H1 (cell line): ENCODE results near the gene KCNMB1. TPM values are rescaled to one million over a fixed set of nuclear protein-coding genes. Genes with fewer than 3 reads are reported as not detected.

Experiments used
- CTCF ChIA-PET: fragments of 300-600 bp; sonication (Branson Sonifier 250); formaldehyde crosslinking; loops from one replicate; lab custom pipeline; 2021; ENCODE audit not compliant: partially characterized antibody; lab: Charles Lee
- POLR2A ChIA-PET: fragments of 300-600 bp; sonication (Branson Sonifier 250); formaldehyde crosslinking; loops from one replicate; lab custom pipeline; 2021; ENCODE audit warnings: inconsistent platforms; ENCODE audit not compliant: partially characterized antibody; lab: Charles Lee
- DNase-seq, 2 experiments: peaks; one replicate each; pipeline versions ENCODE4 v3.0.0 to v3.0.0-alpha.2; 2010 to 2022; ENCODE audit warnings: low spot score in 2 of 2, low read depth in 1 of 2, mixed read lengths in 1 of 2
- FAIRE-seq: peaks from 2 replicates; lab custom pipeline; 2011; peaks lifted over from hg19 to GRCh38; lab: Jason Lieb, UNC
- H2AFZ ChIP-seq: 2 replicates; pipeline ENCODE4 v1.8.1; 2012; ENCODE audit warnings: low read length, inconsistent platforms
- H2AK5ac ChIP-seq: 2 replicates; pipeline ENCODE4 v1.6.1; 2013; ENCODE audit warnings: low read depth, low read length
- H2BK120ac ChIP-seq: replicated peaks from 2 replicates; pipeline ENCODE3; 2013; ENCODE audit warnings: low read depth, low read length, inconsistent platforms
- H2BK12ac ChIP-seq: 2 replicates; pipeline ENCODE4 v1.6.1; 2013; ENCODE audit warnings: low read depth, low read length
- H2BK15ac ChIP-seq: 2 replicates; pipeline ENCODE4 v1.6.1; 2013; ENCODE audit warnings: low read length
- H2BK20ac ChIP-seq: 2 replicates; pipeline ENCODE4 v1.6.1; 2013; ENCODE audit warnings: low read length
- H2BK5ac ChIP-seq: 2 replicates; pipeline ENCODE4 v1.6.1; 2013; ENCODE audit warnings: low read depth, low read length
- H3K14ac ChIP-seq: 2 replicates; pipeline ENCODE4 v1.6.1; 2013; ENCODE audit warnings: inconsistent platforms; ENCODE audit not compliant: insufficient read length
- H3K18ac ChIP-seq: 2 replicates; pipeline ENCODE4 v1.6.1; 2013; ENCODE audit warnings: low read length; ENCODE audit errors: extremely low read depth
- H3K23ac ChIP-seq: 2 replicates; pipeline ENCODE4 v1.6.1; 2013; ENCODE audit warnings: inconsistent platforms; ENCODE audit not compliant: insufficient read length
- H3K23me2 ChIP-seq: 2 replicates; pipeline ENCODE4 v1.6.1; 2013; ENCODE audit warnings: low read depth, low read length
- H3K27ac ChIP-seq: 2 replicates; pipeline ENCODE4 v1.6.1; 2011; ENCODE audit warnings: low read depth, low read length, inconsistent platforms
- H3K27me3 ChIP-seq, 4 experiments: replicated peaks in 1 of 4; 1 replicate in 1 of 4; 2 replicates in 3 of 4; pipeline versions ENCODE4 v1.6.1 to v1.8.1; 2011 to 2013; ENCODE audit warnings: low read length in 3 of 4, mild to moderate bottlenecking in 3 of 4, inconsistent platforms in 2 of 4, mixed read lengths in 2 of 4, moderate library complexity in 1 of 4; ENCODE audit not compliant: control insufficient read depth in 3 of 4, insufficient read depth in 3 of 4; ENCODE audit errors: extremely low read depth in 1 of 4
- H3K36me3 ChIP-seq, 4 experiments: 2 replicates each; pipeline versions ENCODE4 v1.6.1 to v1.8.1; 2011 to 2013; ENCODE audit warnings: mild to moderate bottlenecking in 4 of 4, low read length in 3 of 4, moderate library complexity in 2 of 4, control low read depth in 1 of 4, inconsistent platforms in 1 of 4; ENCODE audit not compliant: insufficient read depth in 4 of 4, control insufficient read depth in 2 of 4
- H3K4ac ChIP-seq: replicated peaks from 2 replicates; pipeline ENCODE3; 2013; ENCODE audit warnings: low read length, low read depth, mixed read lengths, inconsistent platforms; ENCODE audit not compliant: insufficient read length
- H3K4me1 ChIP-seq, 4 experiments: replicated peaks in 1 of 4; 1 replicate in 1 of 4; 2 replicates in 3 of 4; pipeline versions ENCODE4 v1.6.1 to v1.8.1; 2011 to 2013; ENCODE audit warnings: low read length in 3 of 4, inconsistent platforms in 2 of 4, mixed read lengths in 1 of 4; ENCODE audit not compliant: insufficient read depth in 4 of 4, control insufficient read depth in 3 of 4
- H3K4me2 ChIP-seq, 2 experiments: 2 replicates each; pipeline versions ENCODE4 v1.6.1 to v1.8.1; 2011 to 2013; ENCODE audit warnings: low read depth in 2 of 2, low read length in 2 of 2, control low read depth in 1 of 2, inconsistent platforms in 1 of 2, mild to moderate bottlenecking in 1 of 2; ENCODE audit not compliant: insufficient read depth in 1 of 2
- H3K4me3 ChIP-seq, 4 experiments: fragments of 200-600, 300-600 bp in 1 of 4; sonication (generic), shearing (Covaris generic), sonication (Bioruptor Twin) in 1 of 4; 2 replicates each; pipeline versions ENCODE4 v1.5.1 to v1.8.1; 2011 to 2016; ENCODE audit warnings: low read length in 4 of 4, low read depth in 3 of 4, control low read depth in 2 of 4, inconsistent platforms in 2 of 4, mild to moderate bottlenecking in 2 of 4, mixed read lengths in 1 of 4, moderate library complexity in 1 of 4; ENCODE audit not compliant: insufficient read depth in 2 of 4; ENCODE audit errors: extremely low read depth in 1 of 4
- H3K56ac ChIP-seq: replicated peaks from 2 replicates; pipeline ENCODE3; 2013; ENCODE audit warnings: low read depth, mild to moderate bottlenecking, mixed read lengths, low read length, inconsistent platforms; ENCODE audit not compliant: insufficient read length
- H3K79me1 ChIP-seq: 2 replicates; pipeline ENCODE4 v1.6.1; 2013; ENCODE audit warnings: low read depth, low read length, control low read depth
- H3K79me2 ChIP-seq, 2 experiments: 2 replicates each; pipeline versions ENCODE4 v1.6.1 to v1.8.1; 2012 to 2013; ENCODE audit warnings: low read length in 2 of 2, mild to moderate bottlenecking in 2 of 2, inconsistent platforms in 1 of 2; ENCODE audit not compliant: insufficient read depth in 2 of 2, control insufficient read depth in 1 of 2
- H3K9ac ChIP-seq, 4 experiments: replicated peaks in 1 of 4; 1 replicate in 1 of 4; 2 replicates in 3 of 4; pipeline versions ENCODE4 v1.6.1 to v1.8.1; 2011 to 2013; ENCODE audit warnings: low read depth in 3 of 4, low read length in 3 of 4, control low read depth in 2 of 4, mild to moderate bottlenecking in 2 of 4, moderate library complexity in 2 of 4, inconsistent platforms in 1 of 4; ENCODE audit errors: extremely low read depth in 1 of 4
- H3K9me3 ChIP-seq, 2 experiments: 2 replicates each; pipeline versions ENCODE4 v1.6.1 to v1.8.1; 2012 to 2013; ENCODE audit warnings: mild to moderate bottlenecking in 2 of 2, moderate library complexity in 2 of 2, control low read depth in 1 of 2, inconsistent platforms in 1 of 2, low read depth in 1 of 2, low read length in 1 of 2, mixed read lengths in 1 of 2; ENCODE audit not compliant: insufficient read depth in 2 of 2
- H4K20me1 ChIP-seq, 2 experiments: replicated peaks in 1 of 2; 2 replicates each; pipeline versions ENCODE3 to v1.8.1; 2011 to 2013; ENCODE audit warnings: inconsistent platforms in 2 of 2, low read length in 2 of 2, mild to moderate bottlenecking in 1 of 2; ENCODE audit not compliant: insufficient read depth in 2 of 2, control insufficient read depth in 1 of 2
- H4K5ac ChIP-seq: 2 replicates; pipeline ENCODE4 v1.6.1; 2013; ENCODE audit warnings: low read length, low read depth, mixed read lengths, inconsistent platforms; ENCODE audit not compliant: insufficient read length
- H4K8ac ChIP-seq: 2 replicates; pipeline ENCODE4 v1.8.0; 2013; ENCODE audit warnings: mild to moderate bottlenecking, moderate library complexity, low read length, inconsistent platforms; ENCODE audit not compliant: insufficient read depth; ENCODE audit errors: extremely low read depth
- H4K91ac ChIP-seq: replicated peaks from 2 replicates; pipeline ENCODE3; 2013; ENCODE audit warnings: low read length, mixed read lengths, inconsistent platforms; ENCODE audit not compliant: insufficient read length
- BACH1 ChIP-seq: IDR thresholded peaks from 2 replicates; pipeline ENCODE4 v1.6.1; 2012; ENCODE audit warnings: low read length, improper control_type of control experiment
- CBX5 ChIP-seq: fragments of 300-800, 300-1000 bp; sonication (generic); IDR thresholded peaks from 2 replicates; pipeline ENCODE4 v1.7.1; 2016; ENCODE audit warnings: antibody characterized with exemption, low read length, low read depth
- CEBPB ChIP-seq: IDR thresholded peaks from 2 replicates; pipeline ENCODE4 v1.6.1; 2012; ENCODE audit warnings: low read depth, low read length
- CREB1 ChIP-seq: IDR thresholded peaks from 2 replicates; pipeline ENCODE4 v1.6.1; 2012; ENCODE audit warnings: inconsistent platforms
- RXRA ChIP-seq: IDR thresholded peaks from 2 replicates; pipeline ENCODE4 v1.6.1; 2011; ENCODE audit warnings: low read depth, mild to moderate bottlenecking, low read length, moderate library complexity; ENCODE audit not compliant: insufficient read depth
- ZNF274 ChIP-seq: IDR thresholded peaks from 2 replicates; pipeline ENCODE4 v1.7.0; 2012; ENCODE audit warnings: low read length, borderline replicate concordance; ENCODE audit errors: extremely low read depth
- WGBS, 2 experiments: shearing (Covaris generic) in 1 of 2; methylation state at CpG; one replicate each; pipeline versions ENCODE4 v1.1.6 to v1.1.7; 2013 to 2015; ENCODE audit warnings: low lambda C conversion rate in 2 of 2, mixed read lengths in 2 of 2, inconsistent platforms in 1 of 2, low coverage in 1 of 2, missing lambda C conversion rate in 1 of 2; ENCODE audit not compliant: insufficient replicate concordance in 2 of 2, insufficient coverage in 1 of 2, insufficient read length in 1 of 2; ENCODE audit errors: extremely low coverage in 1 of 2, missing lambda C conversion rate in 1 of 2; 5-methylcytosine and 5-hydroxymethylcytosine counted together
- polyA plus RNA-seq, 7 experiments: library from polyadenylated mRNA; depleted of rRNA in 3 of 7; stranded (reverse) in 5 of 7; unstranded in 2 of 7; fragments of >200 nt in 5 of 7; fragments of 200-250 nt in 2 of 7; gene quantifications; 1 replicate in 5 of 7; 2 replicates in 1 of 7; 4 replicates in 1 of 7; pipeline versions ENCODE4 v1.2.1 to v1.2.3, GENCODE V29; 2011 to 2013; ENCODE audit warnings: missing spikeins in 2 of 7, mixed read lengths in 2 of 7
- total RNA-seq: library from RNA; stranded (reverse); fragmentation: NEBNext Ultra II Directional; extraction: Animal tissue kit (Norgen Biotek cat#: 25700); gene quantifications from 2 replicates; pipeline ENCODE4 v1.2.1, GENCODE V29; 2021
- TF ChIP-seq, protein P1 (sequence below): IDR thresholded peaks from 2 replicates; pipeline ENCODE4 v1.6.1; 2012; ENCODE audit warnings: low read length, inconsistent platforms
- TF ChIP-seq, protein P2 (sequence below): IDR thresholded peaks from 2 replicates; pipeline ENCODE4 v1.6.1; 2012; ENCODE audit warnings: inconsistent platforms
- TF ChIP-seq, protein P3 (sequence below): IDR thresholded peaks from 2 replicates; pipeline ENCODE4 v1.6.1; 2011; ENCODE audit warnings: low read depth, mild to moderate bottlenecking, low read length; ENCODE audit not compliant: insufficient read depth

KCNMB1 gene
- total and polyA plus RNA-seq, 2 of the 8 experiments (the other 6 are each of a cell fraction or from before 2014, with no cell fraction given) = 0.08 to 0.19 TPM

DNA sequence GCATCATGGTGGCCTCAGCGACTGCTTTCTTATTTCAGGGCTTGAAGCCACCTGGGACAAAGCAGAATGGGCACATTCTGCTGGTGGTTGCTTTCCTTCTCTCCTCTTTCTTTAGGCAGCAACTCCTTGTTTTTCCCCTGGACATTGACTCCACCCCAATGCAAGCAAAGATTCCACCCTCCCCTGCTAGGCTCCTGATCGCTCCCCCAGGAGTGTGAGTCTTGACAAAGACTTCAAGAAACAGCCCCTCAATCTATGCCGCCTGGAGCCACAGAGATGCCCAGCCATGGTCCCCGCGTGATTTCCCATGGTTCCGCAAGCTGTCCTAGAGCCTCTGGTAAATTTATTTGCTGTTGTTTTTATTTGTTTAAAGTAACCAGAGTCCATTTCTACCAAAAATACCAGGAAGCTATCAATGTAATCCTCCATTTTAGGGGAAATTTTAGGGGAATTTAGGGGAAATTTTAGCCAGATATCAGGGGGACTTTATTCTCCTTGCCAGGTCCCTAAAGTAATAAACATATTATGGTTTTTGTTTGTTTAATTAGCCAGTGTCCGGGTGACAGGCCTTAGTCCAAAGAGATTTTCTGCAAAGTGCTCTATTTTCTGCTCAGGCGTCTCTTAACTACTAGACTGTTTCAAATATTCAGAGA lies 2.3 kb downstream of the KCNMB1 start:
- Histone ChIP-seq H2BK12ac (0 out of 2 replicates have a peak overlapping the region, but pooled peaks have one; percentile 98), H3K14ac (no peak overlapping the region), H3K27me3 (no peaks in the 10 kb centered on the region; a peak in 1 of 7 replicates), H3K18ac (peak overlapping the region; percentile 27; the same call in 1 of the 2 replicates), H2AK5ac (no peak overlapping the region), H3K23ac (no peak overlapping the region), H3K27ac (no peak overlapping the region), H3K9ac (no peak overlapping the region), H4K8ac (no peak overlapping the region), H3K4me2 (no peak overlapping the region), H2BK20ac (0 out of 2 replicates have a peak overlapping the region, but pooled peaks have one; percentile 24), H2BK5ac (no peak overlapping the region), H2BK120ac (no peak overlapping the region), H2AFZ (peak overlapping the region; percentile 34; the same call in 1 of the 2 replicates), H3K36me3 (no peaks in the 10 kb centered on the region), H4K20me1 (no peaks in the 10 kb centered on the region), H3K79me1 (no peaks in the 10 kb centered on the region), H3K56ac (no peak overlapping the region), H3K79me2 (no peaks in the 10 kb centered on the region), H4K91ac (no peak overlapping the region), H3K4me3 (no peak overlapping the region), H3K9me3 (no peaks in the 10 kb centered on the region), H3K23me2 (no peaks in the 10 kb centered on the region), H3K4ac (no peak overlapping the region), H2BK15ac (peak overlapping the region; percentile 62; the same call in 1 of the 2 replicates), H3K4me1 (peaks cover 0 to 16% (median 5%) of the 10 kb centered on the region in 4 experiments; a peak in 4 of 7 replicates), H4K5ac (no peak overlapping the region)
- DNase-seq (no peak), FAIRE-seq (no peak)
- ChIA-PET POLR2A (interaction anchor here (2.3 kb wide), 1 partner anchor 17 kb away, joined by 6 read pairs; no protein-coding TSS in a partner anchor), CTCF (interaction anchor here (1.0 to 3.3 kb wide), 5 partner anchors 9 to 113 kb away, joined by 3 to 12 read pairs (median 6); no protein-coding TSS in a partner anchor)
- WGBS, 2 experiments = 86% methylated on average over 8 of the region's 8 CpGs; no CpG with 5 or more reads in 1 of the 2 experiments
- TF ChIP-seq, protein P1, sequence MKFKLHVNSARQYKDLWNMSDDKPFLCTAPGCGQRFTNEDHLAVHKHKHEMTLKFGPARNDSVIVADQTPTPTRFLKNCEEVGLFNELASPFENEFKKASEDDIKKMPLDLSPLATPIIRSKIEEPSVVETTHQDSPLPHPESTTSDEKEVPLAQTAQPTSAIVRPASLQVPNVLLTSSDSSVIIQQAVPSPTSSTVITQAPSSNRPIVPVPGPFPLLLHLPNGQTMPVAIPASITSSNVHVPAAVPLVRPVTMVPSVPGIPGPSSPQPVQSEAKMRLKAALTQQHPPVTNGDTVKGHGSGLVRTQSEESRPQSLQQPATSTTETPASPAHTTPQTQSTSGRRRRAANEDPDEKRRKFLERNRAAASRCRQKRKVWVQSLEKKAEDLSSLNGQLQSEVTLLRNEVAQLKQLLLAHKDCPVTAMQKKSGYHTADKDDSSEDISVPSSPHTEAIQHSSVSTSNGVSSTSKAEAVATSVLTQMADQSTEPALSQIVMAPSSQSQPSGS = no peak
- TF ChIP-seq CREB1 = no peak
- no peak for TF ChIP-seq CBX5
- TF ChIP-seq, protein P2, sequence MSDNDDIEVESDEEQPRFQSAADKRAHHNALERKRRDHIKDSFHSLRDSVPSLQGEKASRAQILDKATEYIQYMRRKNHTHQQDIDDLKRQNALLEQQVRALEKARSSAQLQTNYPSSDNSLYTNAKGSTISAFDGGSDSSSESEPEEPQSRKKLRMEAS = no peak
- TF ChIP-seq ZNF274 = no peak
- TF ChIP-seq CEBPB = no peak
- no peak for TF ChIP-seq RXRA
- TF ChIP-seq BACH1 = no peak
- TF ChIP-seq, protein P3, sequence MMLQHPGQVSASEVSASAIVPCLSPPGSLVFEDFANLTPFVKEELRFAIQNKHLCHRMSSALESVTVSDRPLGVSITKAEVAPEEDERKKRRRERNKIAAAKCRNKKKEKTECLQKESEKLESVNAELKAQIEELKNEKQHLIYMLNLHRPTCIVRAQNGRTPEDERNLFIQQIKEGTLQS = no peak
